BJ (cell line): ENCODE data around the gene USP20. TPM values are rescaled to one million over a fixed set of nuclear protein-coding genes. Genes with fewer than 3 reads are reported as not detected.

Source experiments
- CTCF ChIA-PET: fragments of 350-600 bp; formaldehyde crosslinking; extraction: SDS; loops from one replicate; lab custom pipeline; 2021; ENCODE audit warnings: antibody characterized with exemption, inconsistent platforms; lab: Yijun Ruan, JAX
- POLR2A ChIA-PET: fragments of 300-600 bp; sonication (Branson Sonifier 250); formaldehyde crosslinking; extraction: SDS; loops from one replicate; lab custom pipeline; 2021; ENCODE audit warnings: antibody characterized with exemption; lab: Charles Lee
- DNase-seq: peaks from one replicate; pipeline ENCODE4 v3.0.0-alpha.2; 2011; ENCODE audit warnings: low read depth
- H3K27me3 ChIP-seq: 2 replicates; pipeline ENCODE4 v1.6.0; 2011; ENCODE audit warnings: low read length; ENCODE audit not compliant: control insufficient read depth, insufficient read depth
- H3K36me3 ChIP-seq: 2 replicates; pipeline ENCODE4 v1.5.1; 2011; ENCODE audit warnings: low read length; ENCODE audit not compliant: control insufficient read depth, insufficient read depth
- H3K4me3 ChIP-seq: 2 replicates; pipeline ENCODE4 v1.5.1; 2011; ENCODE audit warnings: low read depth, mild to moderate bottlenecking, control low read depth, low read length
- CTCF ChIP-seq: IDR thresholded peaks from 2 replicates; pipeline ENCODE4 v1.5.1; 2011; ENCODE audit warnings: low read depth, mild to moderate bottlenecking, control low read depth, inconsistent platforms, low read length, moderate library complexity; ENCODE audit not compliant: insufficient read depth
- polyA plus RNA-seq: library from polyadenylated mRNA; depleted of rRNA; stranded (reverse); fragments of >200 nt; gene quantifications from 2 replicates; pipeline ENCODE4 v1.2.3, GENCODE V29; 2011

Gene USP20
- polyA plus RNA-seq, 1 experiment = 19.0 TPM

- no peak for TF ChIP-seq CTCF
- H3K36me3 ChIP-seq = peaks cover 29% of the 10 kb centered on the region
Measured at GRCh38 chr9:129813661-129814060, 21.6 kb upstream of the USP20 start.

GRCh38 chr9:129814432-129815223 is 20.6 kb upstream of the USP20 start:
- Histone ChIP-seq H3K4me3 (no peak overlapping the region), H3K36me3 (peaks cover 28% of the 10 kb centered on the region), H3K27me3 (no peaks in the 10 kb centered on the region)
- POLR2A ChIA-PET = no interaction called here
- DNase-seq = no peak
- TF ChIP-seq CTCF = no peak
- CTCF ChIA-PET = no interaction called here

More at GRCh38 chr9:129813661-129814060, 21.6 kb upstream of the USP20 start:
- Histone ChIP-seq H3K27me3 (no peaks in the 10 kb centered on the region), H3K4me3 (no peak overlapping the region)
- DNase-seq = no peak
- ChIA-PET CTCF (no interaction called here), POLR2A (no interaction called here)

- no peak for DNase-seq
- TF ChIP-seq CTCF = no peak
- ChIA-PET CTCF (no interaction called here), POLR2A (no interaction called here)
- H3K36me3 ChIP-seq = peaks cover 29% of the 10 kb centered on the region
- no peaks in the 10 kb centered on the region for H3K27me3 ChIP-seq
- H3K4me3 ChIP-seq = no peak overlapping the region
Measured at GRCh38 chr9:129815278-129815677, 20.0 kb upstream of the USP20 start.

- DNase-seq = no peak
- no peak for TF ChIP-seq CTCF
- H3K4me3 ChIP-seq = no peak overlapping the region
- peaks cover 35% of the 10 kb centered on the region for H3K36me3 ChIP-seq
- no peaks in the 10 kb centered on the region for H3K27me3 ChIP-seq
- CTCF ChIA-PET = no interaction called here
- POLR2A ChIA-PET = interaction anchor here (0.6 kb wide), 1 partner anchor 148 kb away, joined by 4 read pairs; no protein-coding TSS in a partner anchor
Measured at GRCh38 chr9:129816501-129817435, 18.5 kb upstream of the USP20 start.
